Lower lobe of right lung (tissue), 2 donors: ENCODE results near the gene NOTCH2. TPM values are rescaled to one million over a fixed set of nuclear protein-coding genes. Genes with fewer than 3 reads are reported as not detected.
"Not testable (repeated sequence)": the region's sequence is repeated elsewhere in the genome, so short reads cannot be mapped to it uniquely, and the experiment has no call there.

Experiments used
- ATAC-seq, 2 donors: fragments of 200-7000 bp; cut with Tn5 transposase; one replicate each; pipeline ENCODE4 v1.9.1; 2020 to 2022; ENCODE audit warnings: mild to moderate bottlenecking in 2 of 2, moderate library complexity in 2 of 2
- DNase-seq: peaks from one replicate; pipeline ENCODE4 v3.0.0-alpha.2; 2020
- H3K27ac ChIP-seq: fragments of 200-600 bp; one replicate; pipeline ENCODE4 v1.8.0; 2022
- H3K27me3 ChIP-seq: fragments of 200-600 bp; one replicate; pipeline ENCODE4 v1.8.0; 2022; ENCODE audit warnings: low read depth
- H3K36me3 ChIP-seq: fragments of 200-600 bp; one replicate; pipeline ENCODE4 v1.8.0; 2022; ENCODE audit warnings: mild to moderate bottlenecking
- H3K4me1 ChIP-seq: fragments of 200-600 bp; one replicate; pipeline ENCODE4 v1.8.0; 2022
- H3K4me3 ChIP-seq: fragments of 200-600 bp; one replicate; pipeline ENCODE4 v1.8.0; 2022; ENCODE audit warnings: mild to moderate bottlenecking
- H3K9me3 ChIP-seq: fragments of 200-600 bp; one replicate; pipeline ENCODE4 v1.8.0; 2022
- intact Hi-C: fragments of 100-400 bp; cut with DNase I; formaldehyde crosslinking; loops from one replicate; pipeline ENCODE4 v1.11.0; 2022
- long read RNA-seq: library from polyadenylated mRNA; unstranded; transcript quantifications from one replicate; pipeline ENCODE4 v2.0.0, GENCODE V29; 2021
- total RNA-seq: library from RNA; stranded (reverse); fragmentation: NEBNext Ultra II Directional; extraction: Animal tissue kit (Norgen Biotek cat#: 25700); gene quantifications from one replicate; pipeline ENCODE4 v1.2.1, GENCODE V29; 2021
- donor health status: DM: no; HTN: yes; CAD: no; lungs with severe emphysema.

NOTCH2 gene
- total RNA-seq = 101 TPM
- long read RNA-seq, partial matches to known transcripts = 51 of 53 reads
- long read RNA-seq, other reads (novel, unspliced or antisense) = 2 of 53 reads

- Histone ChIP-seq H3K4me3 (peak within 1 kb of the TSS; percentile 60), H3K27ac (peak within 1 kb of the TSS; percentile 81)
- peak; percentile 76 for DNase-seq
Measured at GRCh38 chr1:120069067-120069919, at the start of gene NOTCH2. TSS of gene NOTCH2 (minus strand) at chr1:120069662. CDS start at chr1:120069406, 256 bp downstream.

GRCh38 chr1:120117371-120118177 is 48.1 kb upstream of the NOTCH2 start:
- H3K36me3 ChIP-seq, H3K4me1 ChIP-seq, H3K27ac ChIP-seq, H3K27me3 ChIP-seq, intact Hi-C loops, H3K4me3 ChIP-seq, H3K9me3 ChIP-seq: not testable (repeated sequence)
- peak; percentile 47 for DNase-seq
- peak; percentile 41 to 55 for ATAC-seq

More at GRCh38 chr1:120069067-120069919, at the start of gene NOTCH2:
- H3K36me3 ChIP-seq, H3K4me1 ChIP-seq, intact Hi-C loops, H3K27me3 ChIP-seq, H3K9me3 ChIP-seq: not testable (repeated sequence)
- ATAC-seq = peak; percentile 66 to 76

GRCh38 chr1:120116094-120116493 is 46.6 kb upstream of the NOTCH2 start:
- not testable (repeated sequence) for ATAC-seq, H3K4me3 ChIP-seq

GRCh38 chr1:120113134-120113533 is 43.7 kb upstream of the NOTCH2 start:
- ATAC-seq, H3K4me1 ChIP-seq, H3K4me3 ChIP-seq, H3K9me3 ChIP-seq, intact Hi-C loops, H3K27me3 ChIP-seq, H3K27ac ChIP-seq, H3K36me3 ChIP-seq, DNase-seq: not testable (repeated sequence)

More at GRCh38 chr1:120116094-120116493, 46.6 kb upstream of the NOTCH2 start:
- H3K4me1 ChIP-seq, H3K27ac ChIP-seq, DNase-seq, H3K27me3 ChIP-seq, H3K9me3 ChIP-seq, H3K36me3 ChIP-seq, intact Hi-C loops: not testable (repeated sequence)

GRCh38 chr1:120112212-120112611 is 42.8 kb upstream of the NOTCH2 start:
- H3K36me3 ChIP-seq, H3K9me3 ChIP-seq, DNase-seq, H3K4me1 ChIP-seq, H3K4me3 ChIP-seq, H3K27ac ChIP-seq, H3K27me3 ChIP-seq, intact Hi-C loops, ATAC-seq: not testable (repeated sequence)

GRCh38 chr1:120111771-120112170 is 42.3 kb upstream of the NOTCH2 start:
- H3K27ac ChIP-seq, H3K36me3 ChIP-seq, H3K4me1 ChIP-seq, DNase-seq, H3K4me3 ChIP-seq, intact Hi-C loops, H3K27me3 ChIP-seq, H3K9me3 ChIP-seq, ATAC-seq: not testable (repeated sequence)

GRCh38 chr1:120111008-120111407 is 41.5 kb upstream of the NOTCH2 start:
- H3K27ac ChIP-seq, H3K9me3 ChIP-seq, ATAC-seq, H3K4me1 ChIP-seq, H3K4me3 ChIP-seq, H3K36me3 ChIP-seq, H3K27me3 ChIP-seq, DNase-seq, intact Hi-C loops: not testable (repeated sequence)

- ATAC-seq, intact Hi-C loops, H3K27me3 ChIP-seq: not testable (repeated sequence)
Measured at GRCh38 chr1:120109656-120110055, 40.2 kb upstream of the NOTCH2 start.

GRCh38 chr1:120109180-120109579 is 39.7 kb upstream of the NOTCH2 start:
- DNase-seq, intact Hi-C loops, H3K9me3 ChIP-seq, ATAC-seq, H3K4me1 ChIP-seq, H3K27ac ChIP-seq, H3K4me3 ChIP-seq, H3K36me3 ChIP-seq, H3K27me3 ChIP-seq: not testable (repeated sequence)

More at GRCh38 chr1:120109656-120110055, 40.2 kb upstream of the NOTCH2 start:
- H3K4me1 ChIP-seq, H3K4me3 ChIP-seq, H3K27ac ChIP-seq, H3K9me3 ChIP-seq, H3K36me3 ChIP-seq, DNase-seq: not testable (repeated sequence)

GRCh38 chr1:120105288-120105687 is 35.8 kb upstream of the NOTCH2 start:
- H3K27ac ChIP-seq, H3K27me3 ChIP-seq, intact Hi-C loops, H3K36me3 ChIP-seq, H3K4me3 ChIP-seq, DNase-seq, H3K4me1 ChIP-seq, H3K9me3 ChIP-seq, ATAC-seq: not testable (repeated sequence)

GRCh38 chr1:120103768-120104167 is 34.3 kb upstream of the NOTCH2 start:
- H3K9me3 ChIP-seq, H3K27ac ChIP-seq, intact Hi-C loops, H3K27me3 ChIP-seq, H3K4me1 ChIP-seq, H3K4me3 ChIP-seq, DNase-seq, H3K36me3 ChIP-seq: not testable (repeated sequence)
- peak; percentile 37 to 72 for ATAC-seq

- H3K27me3 ChIP-seq, H3K9me3 ChIP-seq, H3K36me3 ChIP-seq, H3K4me3 ChIP-seq, H3K27ac ChIP-seq, DNase-seq, intact Hi-C loops, H3K4me1 ChIP-seq, ATAC-seq: not testable (repeated sequence)
Measured at GRCh38 chr1:120101593-120101992, 32.1 kb upstream of the NOTCH2 start.

GRCh38 chr1:120100590-120100989 is 31.1 kb upstream of the NOTCH2 start:
- H3K9me3 ChIP-seq, H3K4me1 ChIP-seq, H3K36me3 ChIP-seq, H3K27ac ChIP-seq, intact Hi-C loops, H3K27me3 ChIP-seq, DNase-seq, H3K4me3 ChIP-seq: not testable (repeated sequence)
- ATAC-seq = peak in 1 of 2 donors; percentile 33
